ENCODE measurements around the gene AIPL1. TPM values are rescaled to one million over a fixed set of nuclear protein-coding genes. Genes with fewer than 3 reads are reported as not detected.

Gene AIPL1
- total and polyA plus RNA-seq, 2 experiments from 2014 or later: 0.17 to 0.24 TPM

Other genes with a start within 250 kb of the AIPL1 start
- gene PIMREG, start 9.3 kb upstream of the AIPL1 start, total RNA-seq (2014; rRNA removed; shearing (Covaris generic)): 137 and 144 TPM in 2 replicates
- gene PIMREG, start 9.3 kb upstream of the AIPL1 start, polyA plus RNA-seq (2016; fragmentation: Nextera tagmentation; extraction: Ambion mirVana): 81.7 and 87.8 TPM in 2 replicates
- gene PITPNM3, start 121.4 kb upstream of the AIPL1 start, total RNA-seq (2014; rRNA removed; shearing (Covaris generic)): 1.5 and 2.2 TPM in 2 replicates
- 0.68 and 1.0 TPM in 2 replicates for gene PITPNM3, start 121.4 kb upstream of the AIPL1 start, polyA plus RNA-seq (2016; fragmentation: Nextera tagmentation; extraction: Ambion mirVana)
- gene KIAA0753, start 205.6 kb upstream of the AIPL1 start, total RNA-seq (2014; rRNA removed; shearing (Covaris generic)): 27.8 and 31.8 TPM in 2 replicates
- gene KIAA0753, start 205.6 kb upstream of the AIPL1 start, polyA plus RNA-seq (2016; fragmentation: Nextera tagmentation; extraction: Ambion mirVana): 5.9 and 6.0 TPM in 2 replicates
- 197 and 202 TPM in 2 replicates for gene TXNDC17, start 205.9 kb upstream of the AIPL1 start, total RNA-seq (2014; rRNA removed; shearing (Covaris generic))
- 887 and 915 TPM in 2 replicates for gene TXNDC17, start 205.9 kb upstream of the AIPL1 start, polyA plus RNA-seq (2016; fragmentation: Nextera tagmentation; extraction: Ambion mirVana)
- gene MED31, start 216.5 kb upstream of the AIPL1 start, total RNA-seq (2014; rRNA removed; shearing (Covaris generic)): 5.0 and 5.5 TPM in 2 replicates
- 40.0 and 49.3 TPM in 2 replicates for gene MED31, start 216.5 kb upstream of the AIPL1 start, polyA plus RNA-seq (2016; fragmentation: Nextera tagmentation; extraction: Ambion mirVana)
- gene C17orf100, start 216.6 kb upstream of the AIPL1 start, total RNA-seq (2014; rRNA removed; shearing (Covaris generic)): 1.7 and 2.7 TPM in 2 replicates
- gene C17orf100, start 216.6 kb upstream of the AIPL1 start, polyA plus RNA-seq (2016; fragmentation: Nextera tagmentation; extraction: Ambion mirVana): 3.9 and 4.8 TPM in 2 replicates